GM18870 (cell line): ENCODE results near the gene NUDT2.
"Not testable (repeated sequence)": the region's sequence is repeated elsewhere in the genome, so short reads cannot be mapped to it uniquely, and the experiment has no call there.

Experiments
- ATAC-seq: cut with Tn5 transposase; IDR thresholded peaks from one replicate; pipeline ENCODE4 v1.9.1; 2021; ENCODE audit warnings: moderate library complexity; ENCODE audit not compliant: unreplicated experiment

Gene NUDT2

DNA sequence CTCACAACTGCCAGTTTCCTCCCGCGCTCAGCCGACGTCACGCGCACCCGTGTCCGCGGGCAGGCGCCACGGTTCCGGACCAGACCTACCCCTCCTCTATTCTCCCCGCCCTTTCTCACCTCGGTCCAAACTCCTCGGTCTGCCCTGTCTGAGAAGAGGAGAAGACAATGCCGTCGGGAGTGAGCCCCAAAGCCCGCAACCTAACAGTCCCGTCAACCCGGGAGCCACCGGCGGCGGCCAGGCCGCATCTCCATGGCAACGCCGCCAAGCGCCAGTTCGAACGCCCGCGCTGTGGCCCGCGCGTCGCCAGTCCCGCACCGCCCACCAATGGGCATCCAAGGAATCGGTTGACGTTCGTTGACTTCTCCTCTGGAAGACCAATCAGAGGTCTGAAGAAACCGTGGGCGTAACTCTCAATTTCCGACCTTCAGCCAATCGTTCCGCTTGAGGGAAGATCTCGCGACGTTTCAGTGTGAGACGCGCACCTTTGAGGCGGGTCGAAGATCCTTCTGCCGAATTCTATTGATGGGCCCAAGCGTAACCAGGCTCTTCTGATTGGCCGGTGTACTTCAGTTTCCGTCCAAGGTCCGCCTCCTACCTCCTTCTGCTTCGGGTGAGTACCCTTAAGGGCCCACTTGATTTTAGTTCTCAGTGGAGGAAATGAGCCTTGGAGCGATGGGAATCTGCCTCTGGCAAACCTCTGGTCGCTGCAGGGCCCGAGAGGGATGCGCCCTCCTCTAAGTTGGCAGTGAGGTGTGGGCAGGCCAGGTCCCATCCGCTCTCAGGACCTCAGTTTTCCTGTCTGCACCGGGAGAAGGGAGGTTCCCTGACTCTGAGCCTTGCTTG lies at the start of gene NUDT2, which contains the start of gene KIF24:
Gene NUDT2, plus strand, starts transcription at position 583 of the 846 bp plus-strand sequence. CDS start 9,471 bp downstream, outside the sequence.
Gene KIF24, minus strand, starts transcription at position 282 of the 846 bp plus-strand sequence. CDS start 17,922 bp downstream, outside the sequence.
- ATAC-seq: peak; percentile 95

DNA sequence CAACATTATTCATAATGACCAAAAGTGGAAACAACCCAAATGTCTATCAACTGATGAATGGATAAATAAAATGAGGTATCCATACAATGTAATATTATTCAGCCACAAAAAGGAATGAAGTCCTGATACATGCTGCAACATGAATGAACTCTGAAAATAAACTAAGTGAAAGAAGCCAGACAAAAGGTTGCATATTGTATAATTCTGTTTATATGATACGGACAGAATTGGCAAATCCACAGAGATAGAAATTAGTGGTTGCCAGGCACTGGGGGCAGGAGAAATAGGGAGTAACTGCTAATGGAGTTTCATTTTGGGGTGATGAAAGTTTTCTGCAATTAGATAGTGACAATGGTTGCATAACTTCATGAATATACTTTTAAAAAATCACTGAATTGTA lies 47.3 kb upstream of the NUDT2 start:
- no peak for ATAC-seq

DNA sequence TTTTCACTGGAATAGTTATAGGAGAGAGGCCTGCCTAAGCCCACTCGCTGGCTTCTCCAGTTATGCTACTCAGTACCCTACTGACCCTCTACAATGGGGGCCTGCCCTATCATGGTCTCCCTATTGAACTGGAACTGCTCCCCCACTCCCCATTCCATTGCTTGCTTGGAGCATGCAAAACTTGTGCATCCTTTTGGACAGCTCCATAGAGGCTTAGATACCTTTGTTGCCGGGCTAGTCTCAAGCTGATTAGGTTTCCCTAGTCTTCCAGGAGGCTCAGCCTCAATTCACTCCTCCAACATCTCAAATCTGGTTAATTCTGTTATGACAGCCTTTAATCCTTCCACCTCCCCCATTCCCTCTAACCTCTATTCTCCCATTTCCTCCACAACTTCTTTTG lies 40.2 kb upstream of the NUDT2 start:
- ATAC-seq: no peak

DNA sequence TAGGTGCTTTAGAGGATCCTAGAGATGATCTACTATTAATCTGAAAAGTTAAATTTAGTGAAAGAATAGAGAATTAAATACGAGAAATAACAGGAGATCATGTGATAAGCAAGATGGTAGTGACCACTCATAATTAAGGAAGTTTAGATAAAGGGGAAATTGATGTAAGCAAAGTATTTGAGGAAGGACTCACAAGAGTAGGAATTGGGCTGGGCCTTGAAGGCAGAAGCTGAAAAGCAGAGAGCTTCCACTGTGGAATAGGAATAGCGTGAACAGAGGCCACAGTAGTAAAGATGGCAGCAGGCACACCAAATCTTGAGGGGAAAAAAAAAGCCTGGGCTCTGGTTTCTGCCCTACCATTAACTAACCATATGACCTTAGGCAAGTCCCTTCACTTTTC lies 38.3 kb upstream of the NUDT2 start:
- no peak for ATAC-seq

DNA sequence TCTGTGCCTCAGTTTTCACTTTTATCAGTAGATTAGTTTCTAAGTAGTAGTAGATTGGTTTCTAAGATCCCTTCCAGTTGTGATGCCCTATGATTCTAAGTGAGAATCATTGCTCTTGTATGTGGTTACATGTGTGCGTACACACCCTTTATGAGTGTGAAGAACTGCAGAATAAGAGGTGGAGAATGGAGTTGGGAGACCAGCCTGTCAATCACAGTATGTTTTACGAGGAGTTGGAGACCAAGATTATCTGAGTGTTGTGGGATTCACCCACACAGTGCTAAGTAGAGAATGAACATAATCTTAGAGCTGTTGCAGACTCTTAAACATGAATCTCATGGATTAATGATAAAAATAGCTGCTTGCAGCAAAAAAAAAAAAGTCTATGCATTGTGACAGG lies 37.9 kb upstream of the NUDT2 start:
- no peak for ATAC-seq

DNA sequence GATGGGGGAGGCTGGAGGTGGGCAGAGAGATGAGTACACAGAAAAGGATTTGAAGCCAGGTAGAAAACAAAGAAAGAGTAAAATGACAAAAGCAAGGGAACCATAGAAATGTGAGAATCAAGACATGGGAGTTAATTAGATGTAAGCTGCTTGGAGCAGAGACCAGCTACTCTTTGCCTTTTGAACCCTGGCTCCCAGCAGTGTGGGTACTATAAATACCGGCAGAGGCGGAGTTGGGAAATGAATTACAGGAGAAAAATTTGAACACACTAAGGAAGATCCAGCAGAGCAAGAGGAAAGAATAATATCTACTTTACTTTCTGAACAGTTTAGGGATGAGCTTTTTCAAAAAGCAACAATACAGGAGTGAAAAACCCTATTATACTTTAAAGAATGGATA lies 36.8 kb upstream of the NUDT2 start:
- ATAC-seq: no peak

DNA sequence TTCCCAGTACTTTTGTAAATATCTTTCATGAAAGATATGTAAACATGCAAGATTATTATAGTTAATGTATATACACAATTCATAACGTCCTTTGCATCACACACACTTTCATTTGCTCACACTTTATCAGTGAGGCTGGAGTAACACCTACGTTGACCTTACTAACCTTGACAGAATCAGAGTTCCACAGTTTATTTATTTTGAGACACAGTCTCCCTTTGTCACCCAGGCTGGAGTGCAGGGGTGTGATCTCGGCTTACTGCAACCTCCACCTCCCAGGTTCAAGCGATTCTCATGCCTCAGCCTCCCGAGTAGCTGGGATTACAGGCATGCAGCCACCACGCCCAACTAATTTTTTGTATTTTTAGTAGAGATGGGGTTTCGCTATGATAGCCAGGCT lies 28.3 kb upstream of the NUDT2 start:
- ATAC-seq: not testable (repeated sequence)

DNA sequence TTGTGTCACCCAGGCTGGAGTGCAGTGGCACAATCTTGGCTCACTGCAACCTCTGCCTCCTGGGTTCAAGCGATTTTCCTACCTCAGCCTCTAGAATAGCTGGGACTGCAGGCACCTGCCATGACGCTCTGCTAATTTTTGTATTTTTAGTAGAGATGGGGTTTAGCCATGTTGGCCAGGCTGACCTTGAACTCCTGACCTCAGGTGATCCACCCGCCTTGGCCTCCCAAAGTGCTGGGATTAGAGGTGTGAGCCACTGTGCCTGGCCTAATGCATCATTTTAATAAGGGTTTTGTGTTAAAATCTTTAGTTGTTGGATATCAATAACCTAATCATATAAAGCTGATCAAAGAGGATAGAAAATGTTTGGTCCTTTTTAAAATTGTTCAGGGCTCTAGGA lies 21.1 kb upstream of the NUDT2 start:
- not testable (repeated sequence) for ATAC-seq

DNA sequence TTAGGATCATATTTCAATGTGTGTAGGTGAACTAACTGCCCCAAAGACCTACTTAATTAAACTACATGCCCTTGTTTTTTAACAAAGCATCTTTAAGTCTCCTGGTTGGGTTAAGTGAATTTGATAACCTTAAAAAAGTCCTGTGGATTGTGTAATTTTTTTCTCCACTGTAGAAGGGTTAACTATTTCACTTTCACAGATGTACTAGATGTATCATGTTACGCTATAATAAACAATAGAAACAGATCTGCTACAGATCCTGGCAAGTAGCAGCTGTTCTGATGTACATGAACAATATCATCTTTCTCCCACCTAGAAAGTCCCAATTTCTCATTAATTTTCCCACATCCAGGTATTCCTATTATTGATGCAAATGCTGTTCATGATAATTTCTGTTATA lies 19.2 kb upstream of the NUDT2 start:
- no peak for ATAC-seq

DNA sequence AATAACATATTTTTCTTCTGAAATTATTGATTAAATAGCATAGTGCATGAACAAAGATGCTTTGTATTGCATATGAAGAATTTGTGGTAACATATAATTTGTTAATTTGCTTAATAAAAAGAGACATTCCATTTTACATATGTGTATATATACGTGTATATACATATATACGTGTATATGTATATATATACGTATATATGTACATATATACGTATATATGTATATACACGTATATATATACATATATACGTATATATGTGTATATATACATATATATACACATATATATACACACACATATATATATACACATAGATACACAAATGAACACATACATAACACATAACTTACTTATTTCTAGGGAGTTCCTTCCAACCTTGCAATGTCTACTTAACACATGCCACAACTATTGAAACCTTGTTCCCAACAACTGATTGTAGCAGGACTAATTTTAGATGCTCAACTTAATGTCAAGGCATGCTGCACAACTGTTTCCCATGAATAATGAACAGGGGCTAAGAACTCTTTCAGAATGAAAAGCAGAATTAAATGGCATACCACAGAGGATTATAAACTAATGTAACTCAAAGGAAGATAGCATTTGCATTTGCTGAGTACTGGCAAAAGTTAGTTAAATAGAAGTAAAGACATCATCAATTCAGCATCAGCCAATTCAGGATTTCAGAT lies 17.7 kb upstream of the NUDT2 start:
- ATAC-seq: no peak

DNA sequence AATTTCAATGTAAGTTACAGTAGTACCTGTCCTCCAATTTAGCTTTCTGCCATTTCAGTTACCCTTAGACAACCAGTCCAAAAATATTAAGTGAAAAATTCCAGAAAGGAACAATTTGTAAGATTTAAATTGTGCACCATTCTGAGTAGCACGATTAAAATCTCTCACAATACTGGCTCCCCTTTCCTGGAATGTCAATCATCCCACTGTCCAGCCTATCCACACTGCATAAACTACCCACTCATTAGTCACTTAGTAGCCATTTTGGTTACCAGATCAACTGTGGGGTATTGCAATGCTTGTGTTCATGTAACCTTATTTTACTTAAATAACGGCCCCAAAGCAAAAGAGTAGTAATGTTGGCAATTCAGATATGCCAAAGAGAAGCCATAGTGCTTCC lies 11.9 kb upstream of the NUDT2 start:
- no peak for ATAC-seq

DNA sequence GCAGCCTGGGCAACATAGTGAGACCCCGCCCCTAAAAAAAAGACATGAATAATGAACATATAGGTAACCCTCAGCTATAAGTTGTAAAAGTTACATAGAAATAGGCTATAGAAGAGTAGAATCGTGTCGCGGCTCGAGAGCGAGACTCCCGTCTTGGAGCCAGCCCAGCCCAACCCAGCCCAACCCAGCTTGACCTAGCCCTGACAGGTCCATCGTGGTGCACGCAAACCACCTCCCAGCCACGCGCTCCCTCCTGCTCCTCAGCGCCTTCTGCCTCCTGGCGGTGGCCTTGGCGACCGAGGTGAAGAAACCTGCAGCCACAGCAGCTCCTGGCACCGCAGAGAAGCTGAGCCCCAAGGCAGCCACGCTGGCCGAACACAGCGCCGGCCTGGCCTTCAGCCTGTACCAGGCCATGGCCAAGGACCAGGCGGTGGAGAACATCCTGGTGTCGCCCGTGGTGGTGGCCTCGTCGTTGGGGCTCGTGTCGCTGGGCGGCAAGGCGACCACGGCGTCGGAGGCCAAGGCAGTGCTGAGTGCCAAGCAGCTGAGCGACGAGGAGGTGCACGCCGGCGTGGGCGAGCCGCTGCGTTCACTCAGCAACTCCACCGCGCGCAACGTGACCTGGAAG lies 11.1 kb upstream of the NUDT2 start:
- no peak for ATAC-seq

DNA sequence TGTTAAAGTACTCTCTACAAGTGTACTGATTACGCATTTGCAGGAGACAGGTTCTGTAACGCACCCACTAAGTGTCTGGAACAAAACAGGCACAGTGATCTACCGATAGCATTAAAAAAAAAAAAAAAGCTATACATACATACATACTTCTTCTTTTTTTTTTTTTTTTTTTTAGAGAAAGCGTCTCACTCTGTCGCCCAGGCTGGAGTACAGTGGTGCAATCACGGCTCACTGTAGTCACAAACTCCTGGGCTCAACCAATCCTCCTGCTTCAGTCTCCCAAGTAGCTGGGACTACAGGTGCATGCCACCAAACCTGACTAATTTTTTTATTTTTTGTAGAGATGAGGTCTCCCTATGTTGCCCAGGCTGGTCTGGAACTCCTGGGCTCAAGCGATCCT lies 7.9 kb upstream of the NUDT2 start:
- no peak for ATAC-seq

DNA sequence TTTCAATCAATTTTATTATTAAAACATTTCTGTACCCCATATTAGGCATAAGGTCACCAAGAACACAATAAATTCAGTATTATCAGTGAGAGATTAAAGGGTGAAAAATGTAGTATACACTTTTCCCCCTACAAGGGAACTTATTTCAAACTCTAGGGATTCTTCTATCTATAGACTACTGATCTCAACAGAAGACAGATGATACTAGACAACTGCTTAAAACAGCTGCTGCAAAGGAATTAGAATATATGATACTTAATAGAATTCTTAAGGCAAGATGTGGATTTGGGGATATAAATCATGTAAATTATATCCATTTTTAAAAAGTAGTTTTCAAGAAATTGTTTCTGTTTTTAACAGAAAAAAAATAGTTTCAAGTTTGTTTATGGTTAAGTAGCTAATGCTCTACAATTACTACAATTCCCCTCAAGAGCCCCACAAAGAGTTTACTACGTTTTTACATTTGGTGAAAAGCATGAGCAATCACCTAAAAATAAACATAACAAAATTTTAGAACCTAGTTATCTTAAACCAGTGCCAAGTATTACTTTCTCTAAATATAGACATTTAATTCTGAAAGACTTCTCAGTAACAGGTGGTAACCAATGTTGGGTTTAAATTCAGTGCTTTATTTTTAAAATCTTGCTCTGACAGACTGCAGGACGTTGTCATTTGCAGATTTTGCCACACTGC lies 6.3 kb upstream of the NUDT2 start:
- no peak for ATAC-seq

DNA sequence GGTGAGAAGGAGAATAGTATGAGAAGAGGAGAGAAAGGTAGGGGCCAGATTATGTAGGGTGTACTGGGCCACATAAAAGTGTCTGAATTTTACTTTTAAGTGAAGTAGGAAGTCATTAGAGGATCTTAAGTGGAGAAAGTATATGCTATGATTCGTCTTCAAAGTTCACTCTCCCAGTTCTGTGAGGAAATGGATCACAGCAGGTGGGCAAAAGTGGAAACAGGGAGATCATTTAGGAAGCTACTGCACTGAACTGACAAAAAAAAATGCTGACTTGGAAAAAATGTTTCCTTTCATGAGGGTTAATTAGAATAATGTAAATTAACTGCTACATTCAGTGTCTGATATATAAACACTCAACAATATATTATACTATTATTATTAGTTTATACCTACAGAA lies 2.7 kb upstream of the NUDT2 start:
- ATAC-seq: no peak

DNA sequence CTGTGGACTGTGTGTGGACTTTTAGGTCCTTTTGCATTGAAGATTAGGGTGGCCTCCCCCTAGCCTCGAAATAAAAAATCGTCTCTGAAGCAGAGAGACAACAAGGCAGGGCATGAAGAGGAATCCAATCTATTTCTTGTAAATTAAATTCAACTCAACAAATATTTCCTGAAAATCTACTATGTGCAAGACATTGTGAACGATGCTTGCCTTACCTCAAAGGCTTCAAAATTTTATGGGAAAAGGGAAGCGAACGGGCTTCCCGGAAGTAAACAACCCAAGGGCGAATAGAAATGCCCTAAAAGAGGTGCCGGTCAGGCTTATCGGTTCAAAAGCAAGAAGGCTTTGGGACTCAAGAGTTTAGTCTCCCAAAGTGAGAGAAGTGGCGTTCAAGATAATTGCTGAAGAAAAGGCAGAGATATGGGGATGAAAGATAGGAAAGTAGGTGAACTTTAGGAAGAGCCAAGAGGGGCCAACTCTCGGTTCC lies 826 bp upstream of the NUDT2 start:
- no peak for ATAC-seq

DNA sequence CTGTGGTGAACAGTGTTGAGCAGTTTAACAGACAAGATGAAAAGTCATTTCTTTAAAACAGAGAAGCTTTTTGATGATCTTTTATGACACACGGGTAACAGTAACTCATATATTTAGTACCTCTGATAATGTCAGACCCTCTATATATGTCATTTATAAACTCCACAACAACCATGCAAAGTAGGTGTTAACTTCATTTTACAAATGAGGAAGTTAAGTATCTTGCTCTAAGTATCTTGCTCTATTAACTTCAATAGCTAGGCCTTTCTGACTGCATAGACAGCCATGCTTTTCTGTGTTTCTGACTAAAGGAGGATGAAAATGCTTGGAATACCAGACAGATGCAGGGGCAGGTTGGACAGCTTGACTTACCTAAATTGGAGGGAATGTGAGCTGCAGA lies 1.8 kb downstream of the NUDT2 start:
- ATAC-seq: no peak

DNA sequence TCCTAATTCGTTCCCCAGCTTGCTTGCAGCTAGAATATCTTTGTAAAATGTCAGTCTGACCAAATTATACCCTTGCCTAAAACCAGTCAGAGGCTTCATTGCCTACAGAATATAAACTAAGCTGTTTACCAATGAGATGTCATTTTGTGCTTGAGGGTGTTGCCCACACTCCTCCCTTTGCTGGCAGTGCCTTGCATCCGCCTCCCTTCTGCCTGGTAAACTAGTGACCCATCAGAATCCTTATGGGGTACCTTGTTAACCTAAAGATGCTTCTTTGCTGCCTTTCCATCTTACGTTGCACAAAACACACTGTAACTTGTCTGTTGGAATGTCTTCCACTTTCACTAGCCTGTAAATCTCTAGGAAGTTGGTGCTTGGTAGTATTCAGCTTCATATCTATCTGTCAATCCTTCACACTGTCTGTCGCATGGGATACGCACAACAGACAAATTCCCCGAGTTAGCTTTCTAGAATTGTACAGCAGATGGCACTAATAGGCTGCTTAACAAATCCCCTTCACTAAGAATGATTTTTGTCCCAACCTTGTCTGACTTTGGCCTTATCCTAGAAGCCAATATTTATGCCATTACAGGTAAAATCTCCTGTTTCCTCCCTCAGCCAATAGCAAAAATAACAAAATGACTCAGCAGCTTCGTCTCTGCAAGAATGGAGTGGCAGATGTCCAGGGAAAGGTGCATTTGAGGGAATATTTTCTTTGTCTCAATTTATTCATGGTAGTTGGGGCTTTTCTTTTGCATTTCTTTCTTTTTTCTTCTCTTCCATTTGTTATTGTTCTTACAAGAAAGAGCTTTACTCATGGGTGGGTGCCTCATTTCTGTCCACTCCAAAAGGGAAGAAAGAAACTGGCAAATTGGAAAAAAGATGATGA lies 3.0 kb downstream of the NUDT2 start:
- no peak for ATAC-seq

DNA sequence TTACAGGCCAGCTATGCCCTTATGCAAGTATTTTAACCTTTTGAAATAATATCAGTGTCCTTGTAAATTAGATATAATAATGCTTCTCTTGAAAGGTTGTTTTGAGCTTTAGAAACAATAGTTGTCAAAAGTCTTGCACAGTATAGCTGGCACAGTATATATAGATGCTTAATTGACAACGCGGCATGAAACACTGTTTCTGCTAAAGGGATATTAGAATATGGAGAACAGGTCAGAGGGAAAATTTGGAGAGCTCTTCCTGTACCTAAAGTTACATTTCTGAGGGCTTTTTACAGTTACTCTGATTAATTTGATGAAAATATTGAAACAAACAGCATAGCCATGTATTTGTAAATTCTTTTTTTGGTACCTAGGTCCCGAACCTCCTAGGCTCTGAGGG lies 4.5 kb downstream of the NUDT2 start:
- ATAC-seq: no peak

DNA sequence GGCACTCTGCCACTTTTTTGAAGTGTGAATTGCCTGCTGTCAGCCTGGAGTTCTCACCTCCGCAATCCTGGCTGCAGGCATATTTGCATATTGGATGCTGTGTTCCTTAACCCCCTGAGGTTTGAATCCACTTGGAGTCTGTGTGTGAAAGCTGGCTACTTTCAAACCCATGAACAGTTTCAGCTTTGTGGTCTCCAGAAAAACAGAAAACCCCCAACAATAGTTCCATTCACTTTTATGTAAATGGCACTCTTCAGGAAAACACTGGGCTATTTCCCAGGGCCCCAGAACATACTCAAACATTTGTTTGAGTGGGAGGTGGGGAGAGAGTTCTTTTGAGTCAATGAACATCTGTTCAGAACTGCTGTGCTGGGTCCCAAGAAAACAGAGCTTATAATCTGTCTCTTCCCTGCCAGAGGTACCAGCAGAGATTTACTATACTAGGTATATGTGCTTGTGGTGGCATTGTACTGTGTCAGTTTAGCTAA lies 5.0 kb downstream of the NUDT2 start:
- ATAC-seq: no peak
